ENCODE results near the gene KCNJ9. TPM values are rescaled to one million over a fixed set of nuclear protein-coding genes. Genes with fewer than 3 reads are reported as not detected.

The KCNJ9 gene
- total and polyA plus RNA-seq, 2 of the 13 experiments (the other 11 are each of a cell fraction or from before 2014, with no cell fraction given), result not detected

DNA sequence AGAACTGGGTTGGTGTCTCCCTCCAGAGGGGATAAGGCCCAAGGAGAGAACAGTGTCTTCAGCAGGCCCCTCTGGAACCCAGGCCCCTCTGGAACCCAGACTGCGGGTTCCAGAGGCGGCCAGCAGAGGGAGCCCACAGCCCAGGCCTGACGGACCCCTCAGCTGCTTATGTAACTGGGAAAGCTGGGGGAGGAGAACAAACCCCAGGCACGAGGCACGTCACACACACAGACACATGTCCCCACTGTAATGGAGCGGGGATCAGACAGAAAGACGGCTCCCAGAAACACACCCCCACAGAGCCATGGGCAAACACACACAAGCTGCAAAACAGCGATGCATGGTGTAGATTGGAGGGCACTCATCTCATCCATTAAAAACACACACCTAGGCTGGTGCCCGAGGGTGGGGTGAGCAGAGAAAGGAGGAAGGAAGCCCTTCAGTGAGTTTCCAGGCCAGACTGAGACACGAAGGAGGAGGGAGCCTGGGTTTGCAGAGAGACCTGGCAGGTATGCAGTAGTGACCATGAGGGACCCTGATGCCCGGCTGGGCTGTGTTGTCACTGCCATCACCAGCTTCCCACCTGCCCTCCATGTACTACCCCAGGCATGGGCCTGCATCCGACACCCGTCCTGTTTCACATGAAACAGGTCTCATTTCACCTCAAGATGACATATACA lies 19.8 kb downstream of the KCNJ9 start (continued):
- TF ChIP-seq, protein P1, sequence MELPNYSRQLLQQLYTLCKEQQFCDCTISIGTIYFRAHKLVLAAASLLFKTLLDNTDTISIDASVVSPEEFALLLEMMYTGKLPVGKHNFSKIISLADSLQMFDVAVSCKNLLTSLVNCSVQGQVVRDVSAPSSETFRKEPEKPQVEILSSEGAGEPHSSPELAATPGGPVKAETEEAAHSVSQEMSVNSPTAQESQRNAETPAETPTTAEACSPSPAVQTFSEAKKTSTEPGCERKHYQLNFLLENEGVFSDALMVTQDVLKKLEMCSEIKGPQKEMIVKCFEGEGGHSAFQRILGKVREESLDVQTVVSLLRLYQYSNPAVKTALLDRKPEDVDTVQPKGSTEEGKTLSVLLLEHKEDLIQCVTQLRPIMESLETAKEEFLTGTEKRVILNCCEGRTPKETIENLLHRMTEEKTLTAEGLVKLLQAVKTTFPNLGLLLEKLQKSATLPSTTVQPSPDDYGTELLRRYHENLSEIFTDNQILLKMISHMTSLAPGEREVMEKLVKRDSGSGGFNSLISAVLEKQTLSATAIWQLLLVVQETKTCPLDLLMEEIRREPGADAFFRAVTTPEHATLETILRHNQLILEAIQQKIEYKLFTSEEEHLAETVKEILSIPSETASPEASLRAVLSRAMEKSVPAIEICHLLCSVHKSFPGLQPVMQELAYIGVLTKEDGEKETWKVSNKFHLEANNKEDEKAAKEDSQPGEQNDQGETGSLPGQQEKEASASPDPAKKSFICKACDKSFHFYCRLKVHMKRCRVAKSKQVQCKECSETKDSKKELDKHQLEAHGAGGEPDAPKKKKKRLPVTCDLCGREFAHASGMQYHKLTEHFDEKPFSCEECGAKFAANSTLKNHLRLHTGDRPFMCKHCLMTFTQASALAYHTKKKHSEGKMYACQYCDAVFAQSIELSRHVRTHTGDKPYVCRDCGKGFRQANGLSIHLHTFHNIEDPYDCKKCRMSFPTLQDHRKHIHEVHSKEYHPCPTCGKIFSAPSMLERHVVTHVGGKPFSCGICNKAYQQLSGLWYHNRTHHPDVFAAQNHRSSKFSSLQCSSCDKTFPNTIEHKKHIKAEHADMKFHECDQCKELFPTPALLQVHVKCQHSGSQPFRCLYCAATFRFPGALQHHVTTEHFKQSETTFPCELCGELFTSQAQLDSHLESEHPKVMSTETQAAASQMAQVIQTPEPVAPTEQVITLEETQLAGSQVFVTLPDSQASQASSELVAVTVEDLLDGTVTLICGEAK (IDR thresholded peaks at IDR 0.05), result no peak
- TF ChIP-seq, protein P1 (CRISPR knock-in tag; IDR thresholded peaks at IDR 0.05), result no peak; the same call in 1 of the 2 replicates
- TF ChIP-seq ZNF772 (CRISPR knock-in tag; IDR thresholded peaks at IDR 0.05), result no peak
- TF ChIP-seq DNMT1 (CRISPR knock-in tag; IDR thresholded peaks at IDR 0.05), result no peak
- TF ChIP-seq ZSCAN29 (CRISPR knock-in tag; conservative IDR thresholded peaks at IDR 0.05), result no peak
- TF ChIP-seq SP1 (IDR thresholded peaks at IDR 0.05), result no peak
- TF ChIP-seq SP1 (CRISPR knock-in tag; IDR thresholded peaks at IDR 0.05), result no peak
- TF ChIP-seq ARHGAP35 (CRISPR knock-in tag; IDR thresholded peaks at IDR 0.05; ENCODE audit: borderline replicate concordance), result no peak
- TF ChIP-seq, protein P2, sequence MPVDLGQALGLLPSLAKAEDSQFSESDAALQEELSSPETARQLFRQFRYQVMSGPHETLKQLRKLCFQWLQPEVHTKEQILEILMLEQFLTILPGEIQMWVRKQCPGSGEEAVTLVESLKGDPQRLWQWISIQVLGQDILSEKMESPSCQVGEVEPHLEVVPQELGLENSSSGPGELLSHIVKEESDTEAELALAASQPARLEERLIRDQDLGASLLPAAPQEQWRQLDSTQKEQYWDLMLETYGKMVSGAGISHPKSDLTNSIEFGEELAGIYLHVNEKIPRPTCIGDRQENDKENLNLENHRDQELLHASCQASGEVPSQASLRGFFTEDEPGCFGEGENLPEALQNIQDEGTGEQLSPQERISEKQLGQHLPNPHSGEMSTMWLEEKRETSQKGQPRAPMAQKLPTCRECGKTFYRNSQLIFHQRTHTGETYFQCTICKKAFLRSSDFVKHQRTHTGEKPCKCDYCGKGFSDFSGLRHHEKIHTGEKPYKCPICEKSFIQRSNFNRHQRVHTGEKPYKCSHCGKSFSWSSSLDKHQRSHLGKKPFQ (CRISPR knock-in tag; IDR thresholded peaks at IDR 0.05; ENCODE audit: insufficient replicate concordance), result no peak
- 0 out of 2 replicates have a peak, but pooled peaks have one; percentile 59 for TF ChIP-seq ZNF766 (CRISPR knock-in tag; IDR thresholded peaks at IDR 0.05; ENCODE audit: borderline replicate concordance)
- TF ChIP-seq ZFP1 (CRISPR knock-in tag; IDR thresholded peaks at IDR 0.05), result no peak
- no peak for TF ChIP-seq ZMAT3 (CRISPR knock-in tag; conservative IDR thresholded peaks at IDR 0.05)
- TF ChIP-seq ZFY (CRISPR knock-in tag; IDR thresholded peaks at IDR 0.05), result peak; percentile 36; the same call in 1 of the 2 replicates
- no peak for TF ChIP-seq ZNF274 (CRISPR knock-in tag; IDR thresholded peaks at IDR 0.05)
- TF ChIP-seq STAT5B (CRISPR knock-in tag; IDR thresholded peaks at IDR 0.05), result no peak
